Stomach smooth muscle (tissue), 2 donors: ENCODE data around the gene PNP.

Experiments
- H3K27ac ChIP-seq: one replicate; pipeline ENCODE4 v1.7.0; 2013; ENCODE audit warnings: mild to moderate bottlenecking, low read length, inconsistent platforms
- H3K27me3 ChIP-seq, 2 donors: one replicate each; pipeline ENCODE4 v1.7.0; 2013; ENCODE audit warnings: low read length in 2 of 2; ENCODE audit not compliant: insufficient read depth in 2 of 2, control insufficient read depth in 1 of 2
- H3K36me3 ChIP-seq, 2 donors: one replicate each; pipeline ENCODE4 v1.7.0; 2013; ENCODE audit warnings: low read length in 2 of 2; ENCODE audit not compliant: control insufficient read depth in 2 of 2, insufficient read depth in 2 of 2
- H3K4me1 ChIP-seq: one replicate; pipeline ENCODE4 v1.7.0; 2013; ENCODE audit warnings: low read length; ENCODE audit not compliant: control insufficient read depth, insufficient read depth
- H3K4me3 ChIP-seq, 2 donors: one replicate each; pipeline ENCODE4 v1.7.0; 2013; ENCODE audit warnings: low read length in 2 of 2
- H3K9ac ChIP-seq, 2 donors: one replicate each; pipeline ENCODE4 v1.7.0; 2013; ENCODE audit warnings: low read length in 2 of 2, mild to moderate bottlenecking in 1 of 2
- H3K9me3 ChIP-seq, 2 donors: one replicate each; pipeline ENCODE4 v1.7.0; 2013; ENCODE audit warnings: low read length in 2 of 2; ENCODE audit not compliant: control insufficient read depth in 2 of 2
- donor health status: healthy.
- donor health status: Pancreatic carcinoma.

The PNP gene

DNA sequence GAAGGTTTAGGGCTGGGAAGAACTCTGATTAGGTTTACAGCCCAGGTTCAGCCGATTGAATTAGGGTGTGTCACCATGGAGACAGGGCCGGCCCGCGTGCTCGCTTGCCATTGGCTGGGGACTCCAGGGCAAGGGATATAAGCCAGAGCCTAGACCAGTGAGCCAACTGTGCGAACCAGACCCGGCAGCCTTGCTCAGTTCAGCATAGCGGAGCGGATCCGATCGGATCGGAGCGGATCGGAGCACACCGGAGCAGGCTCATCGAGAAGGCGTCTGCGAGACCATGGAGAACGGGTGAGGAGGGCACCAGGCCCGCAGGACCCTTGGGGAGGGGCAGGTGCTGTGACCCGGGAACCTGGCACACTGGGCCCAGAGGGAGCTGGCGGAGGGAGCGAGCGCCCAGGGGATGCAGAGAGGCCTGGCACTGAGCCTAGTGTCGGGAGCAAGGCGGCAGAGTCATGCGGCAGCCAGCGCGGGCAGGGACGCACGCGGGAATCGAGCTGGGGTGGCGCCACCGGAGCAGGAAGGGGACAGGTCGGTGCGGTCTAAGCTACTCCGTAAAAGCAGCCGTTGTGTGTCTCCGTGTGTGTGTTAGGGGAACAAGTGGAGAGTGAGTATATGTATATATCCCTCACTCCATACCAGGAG, at the start of gene PNP:
TSS of gene PNP (plus strand) at position 165 of the 648 bp plus-strand sequence. CDS start at position 284, 119 bp downstream.
- Histone ChIP-seq H3K36me3 (no peaks in the 10 kb centered on the region), H3K4me3 (peak within 1 kb of the TSS; percentile 94 to 98), H3K27me3 (no peaks in the 10 kb centered on the region), H3K4me1 (peaks cover 19% of the 10 kb centered on the region), H3K27ac (peak within 1 kb of the TSS; percentile 85), H3K9ac (peak within 1 kb of the TSS; percentile 83 to 85), H3K9me3 (no peaks in the 10 kb centered on the region)

DNA sequence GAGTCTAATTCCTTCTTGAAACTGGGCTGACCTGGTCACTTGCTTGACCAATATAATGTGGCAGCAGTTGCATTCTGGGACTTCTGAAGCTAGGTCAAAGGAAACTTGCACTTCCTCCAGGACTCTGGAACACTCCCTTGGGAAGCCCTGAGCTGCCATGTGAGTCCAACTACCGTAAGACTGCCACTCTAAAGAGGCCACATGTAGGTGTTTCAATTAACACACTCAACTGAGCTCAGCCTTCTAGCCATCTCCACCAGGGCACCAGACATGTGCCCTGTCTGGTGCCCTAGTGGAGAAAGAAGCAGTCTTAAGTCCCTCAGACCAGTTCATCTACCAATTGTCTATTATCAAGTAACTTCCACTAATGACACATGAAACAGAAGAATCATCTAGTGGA, 49.8 kb upstream of the PNP start:
- Histone ChIP-seq H3K9ac (no peak overlapping the region), H3K27ac (no peak overlapping the region)

DNA sequence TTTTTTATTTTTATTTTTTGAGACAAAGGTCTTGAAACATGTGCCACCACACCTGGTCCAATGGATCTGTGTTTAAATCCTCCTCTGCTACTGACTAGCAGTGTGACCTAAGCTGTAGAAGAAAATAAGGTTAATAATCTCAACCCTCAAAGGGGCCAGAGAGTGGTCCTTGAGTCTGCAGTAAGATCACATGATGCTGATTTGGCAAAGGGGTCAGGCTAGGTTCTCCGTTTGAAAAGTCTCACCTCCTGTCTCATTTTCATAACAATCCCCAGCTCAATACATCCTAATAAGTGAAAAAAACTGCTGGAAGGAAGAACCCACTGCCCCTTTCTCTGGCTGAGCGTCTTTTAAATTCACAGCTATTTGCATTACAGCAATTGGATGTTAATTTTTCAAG, 47.9 kb upstream of the PNP start:
- Histone ChIP-seq H3K27ac (no peak overlapping the region), H3K4me3 (no peak overlapping the region), H3K4me1 (no peaks in the 10 kb centered on the region), H3K9ac (no peak overlapping the region), H3K9me3 (no peaks in the 10 kb centered on the region), H3K36me3 (no peaks in the 10 kb centered on the region), H3K27me3 (no peaks in the 10 kb centered on the region)

More for the DNA sequence above, 49.8 kb upstream of the PNP start:
- Histone ChIP-seq H3K27me3 (no peaks in the 10 kb centered on the region), H3K36me3 (no peaks in the 10 kb centered on the region), H3K9me3 (no peaks in the 10 kb centered on the region), H3K4me3 (no peak overlapping the region), H3K4me1 (peaks cover 3% of the 10 kb centered on the region)

DNA sequence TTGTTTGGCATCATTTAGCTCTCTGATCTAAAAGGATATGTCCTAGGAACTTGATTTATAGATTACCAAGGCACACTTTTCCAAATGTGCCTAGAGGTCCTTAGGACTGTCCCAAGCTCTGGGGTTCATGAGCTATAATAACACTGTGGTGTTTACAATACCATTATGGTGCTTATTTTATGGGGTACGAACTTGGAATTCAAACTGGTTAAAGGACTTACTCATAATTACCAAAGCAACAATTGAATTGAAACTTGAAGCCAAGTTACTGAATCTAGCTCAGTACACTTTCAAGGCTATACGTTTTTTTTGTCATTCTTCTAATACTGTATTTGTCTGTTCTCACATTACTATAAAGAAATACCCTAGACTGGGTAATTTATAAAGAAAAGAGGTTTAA, 46.3 kb upstream of the PNP start:
- H3K9ac ChIP-seq = no peak overlapping the region
- H3K4me1 ChIP-seq = no peaks in the 10 kb centered on the region
- H3K9me3 ChIP-seq = no peaks in the 10 kb centered on the region
- no peak overlapping the region for H3K4me3 ChIP-seq
- H3K27ac ChIP-seq = no peak overlapping the region
- no peaks in the 10 kb centered on the region for H3K36me3 ChIP-seq
- no peaks in the 10 kb centered on the region for H3K27me3 ChIP-seq

DNA sequence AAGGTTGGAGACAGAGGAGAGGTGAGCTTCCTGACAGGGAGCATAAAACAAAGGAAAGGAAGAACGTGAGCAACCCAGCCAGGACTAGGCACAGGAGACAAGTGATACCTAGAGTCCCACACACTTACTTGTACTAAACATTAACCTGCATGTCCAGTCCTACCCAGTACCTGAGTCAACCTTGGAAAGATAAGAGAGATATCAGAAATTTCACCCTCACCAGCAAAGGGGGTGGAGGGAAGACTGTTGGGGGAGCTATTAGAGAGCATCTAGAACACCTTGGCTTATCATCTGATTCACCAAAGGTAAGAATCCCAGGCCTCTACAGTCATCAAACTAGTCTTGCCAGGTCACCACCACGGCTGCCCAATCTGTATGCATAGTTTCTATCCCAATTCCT, 44.4 kb upstream of the PNP start:
- Histone ChIP-seq H3K27me3 (no peaks in the 10 kb centered on the region), H3K4me1 (no peaks in the 10 kb centered on the region), H3K9ac (no peak overlapping the region), H3K27ac (no peak overlapping the region), H3K36me3 (no peaks in the 10 kb centered on the region), H3K9me3 (no peaks in the 10 kb centered on the region), H3K4me3 (no peak overlapping the region)

DNA sequence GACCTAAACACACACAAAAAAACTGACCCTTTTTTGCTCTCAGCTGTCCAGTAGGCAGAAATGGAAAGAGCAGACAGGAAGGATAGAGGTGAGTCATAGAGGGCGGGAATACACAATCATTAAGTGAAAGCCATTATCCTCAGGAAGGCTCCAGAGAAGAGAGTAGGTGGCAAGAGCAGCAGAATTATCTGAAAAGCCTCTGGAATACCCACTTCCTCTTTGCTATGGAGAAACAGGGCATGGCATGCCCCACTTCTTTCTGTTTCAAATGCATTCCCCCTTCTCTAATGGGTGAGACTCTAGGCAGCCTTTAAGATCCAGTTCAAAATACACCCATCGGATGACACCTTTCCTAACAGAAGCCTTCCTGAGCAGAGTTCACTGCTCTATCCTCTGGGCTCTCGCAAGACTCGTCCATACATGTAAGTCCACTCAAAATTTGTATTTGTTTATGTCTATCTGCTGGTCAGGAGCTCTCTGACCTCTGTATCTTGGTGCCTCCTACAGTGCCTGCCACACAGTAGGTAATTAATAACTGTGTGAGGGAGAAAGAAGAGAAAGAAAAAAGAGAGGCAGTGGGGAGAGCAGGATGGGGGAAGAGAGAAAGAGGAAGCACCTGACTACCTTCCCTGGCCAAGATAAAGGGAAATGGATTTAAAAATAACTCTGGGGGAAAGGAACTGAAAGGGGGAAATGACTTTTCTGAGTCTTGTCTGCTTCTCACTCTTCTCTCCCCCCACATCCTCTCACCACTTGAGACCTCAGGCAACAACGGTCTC, 41.8 kb upstream of the PNP start:
- Histone ChIP-seq H3K9ac (no peak overlapping the region), H3K36me3 (no peaks in the 10 kb centered on the region), H3K4me1 (no peaks in the 10 kb centered on the region), H3K27ac (no peak overlapping the region), H3K4me3 (no peak overlapping the region), H3K27me3 (no peaks in the 10 kb centered on the region), H3K9me3 (no peaks in the 10 kb centered on the region)

DNA sequence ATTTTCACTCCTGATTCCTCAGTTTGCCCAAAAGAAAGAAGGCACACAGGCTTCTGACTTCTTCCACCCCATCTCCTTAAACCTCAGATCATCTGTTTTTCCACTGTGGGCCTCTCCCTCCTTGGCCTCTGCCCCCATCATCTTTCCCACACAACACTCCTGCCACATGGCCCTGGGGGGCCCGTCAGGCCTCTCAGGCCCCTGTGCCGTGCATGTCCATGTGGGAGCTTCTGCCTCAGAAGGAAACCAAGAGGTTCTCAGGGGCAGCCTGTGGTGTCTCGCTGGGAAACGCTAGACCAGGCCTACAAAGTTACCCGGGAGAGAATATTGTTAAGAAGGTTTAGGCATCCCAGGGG, 41.2 kb upstream of the PNP start:
- H3K36me3 ChIP-seq = no peaks in the 10 kb centered on the region
- H3K4me3 ChIP-seq = no peak overlapping the region
- no peak overlapping the region for H3K9ac ChIP-seq
- no peak overlapping the region for H3K27ac ChIP-seq
- no peaks in the 10 kb centered on the region for H3K9me3 ChIP-seq
- H3K4me1 ChIP-seq = no peaks in the 10 kb centered on the region
- H3K27me3 ChIP-seq = no peaks in the 10 kb centered on the region

DNA sequence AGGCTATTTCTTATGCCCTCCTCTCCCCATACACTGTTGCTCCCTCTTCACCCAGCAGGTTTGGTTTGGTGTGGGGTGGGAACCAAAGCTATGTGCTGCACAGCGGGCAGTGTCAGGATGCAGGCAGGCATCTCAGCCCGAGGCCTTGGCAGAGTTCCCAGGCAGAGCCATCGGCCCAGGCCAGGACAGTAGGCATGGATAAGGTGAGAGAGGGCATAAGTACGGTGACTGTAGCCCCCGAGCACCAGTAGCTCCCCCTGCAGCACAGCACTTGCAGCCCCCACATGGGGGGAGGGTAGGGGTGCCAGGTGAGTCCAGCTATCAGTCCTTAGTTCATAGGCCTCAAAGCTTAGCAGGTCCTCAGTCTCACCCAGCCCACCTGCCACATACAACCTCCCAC, 40.4 kb upstream of the PNP start:
- H3K4me3 ChIP-seq = no peak overlapping the region
- no peak overlapping the region for H3K9ac ChIP-seq
- H3K27me3 ChIP-seq = no peaks in the 10 kb centered on the region
- H3K36me3 ChIP-seq = no peaks in the 10 kb centered on the region
- no peak overlapping the region for H3K27ac ChIP-seq
- H3K9me3 ChIP-seq = no peaks in the 10 kb centered on the region
- no peaks in the 10 kb centered on the region for H3K4me1 ChIP-seq

DNA sequence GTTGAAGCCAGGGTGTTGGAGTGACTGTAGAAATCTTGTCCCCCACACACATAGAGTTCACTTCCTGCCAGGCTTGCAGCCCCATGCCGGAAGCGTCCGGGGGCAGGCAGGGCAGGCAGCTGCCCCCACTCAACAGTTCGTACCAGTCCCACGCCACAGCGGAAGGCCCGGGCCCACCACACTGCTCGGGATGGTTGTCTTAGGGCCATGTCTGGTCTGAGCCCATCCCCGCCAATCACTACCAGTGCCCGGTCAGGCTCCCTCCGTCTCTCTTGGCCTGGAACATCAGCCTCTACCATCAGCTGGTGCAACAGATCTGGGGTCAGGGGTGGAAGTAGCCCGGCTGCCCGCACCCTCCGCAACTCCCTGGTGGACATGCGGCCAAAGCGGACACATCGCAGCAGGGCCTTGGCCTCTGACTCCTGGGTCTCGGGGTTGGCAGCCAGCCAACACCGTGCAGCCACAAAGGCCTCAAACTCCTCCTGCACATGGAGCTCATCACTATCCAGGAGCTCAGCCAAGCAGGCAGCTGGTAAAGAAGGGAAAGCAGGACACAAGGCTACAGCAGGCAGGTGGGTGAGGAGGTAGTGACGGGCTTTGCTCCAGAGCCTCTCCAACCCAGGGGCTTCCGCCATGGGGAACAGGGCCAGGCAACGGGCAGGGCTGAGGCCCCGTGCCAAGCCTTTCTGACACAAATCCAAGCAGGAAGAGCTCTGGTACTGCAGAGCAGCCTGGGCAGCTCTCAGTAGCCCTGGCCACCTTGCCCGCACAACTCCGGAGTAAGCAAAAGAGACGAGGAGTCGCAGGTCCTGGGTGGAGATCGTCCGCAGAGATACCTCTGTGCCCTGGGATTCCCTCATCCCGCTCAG, 39.2 kb upstream of the PNP start:
- no peaks in the 10 kb centered on the region for H3K9me3 ChIP-seq
- peaks cover 0 to 2% of the 10 kb centered on the region in 2 donors for H3K27me3 ChIP-seq
- no peaks in the 10 kb centered on the region for H3K4me1 ChIP-seq
- H3K9ac ChIP-seq = no peak overlapping the region
- H3K27ac ChIP-seq = no peak overlapping the region
- H3K4me3 ChIP-seq = no peak overlapping the region
- no peaks in the 10 kb centered on the region for H3K36me3 ChIP-seq

DNA sequence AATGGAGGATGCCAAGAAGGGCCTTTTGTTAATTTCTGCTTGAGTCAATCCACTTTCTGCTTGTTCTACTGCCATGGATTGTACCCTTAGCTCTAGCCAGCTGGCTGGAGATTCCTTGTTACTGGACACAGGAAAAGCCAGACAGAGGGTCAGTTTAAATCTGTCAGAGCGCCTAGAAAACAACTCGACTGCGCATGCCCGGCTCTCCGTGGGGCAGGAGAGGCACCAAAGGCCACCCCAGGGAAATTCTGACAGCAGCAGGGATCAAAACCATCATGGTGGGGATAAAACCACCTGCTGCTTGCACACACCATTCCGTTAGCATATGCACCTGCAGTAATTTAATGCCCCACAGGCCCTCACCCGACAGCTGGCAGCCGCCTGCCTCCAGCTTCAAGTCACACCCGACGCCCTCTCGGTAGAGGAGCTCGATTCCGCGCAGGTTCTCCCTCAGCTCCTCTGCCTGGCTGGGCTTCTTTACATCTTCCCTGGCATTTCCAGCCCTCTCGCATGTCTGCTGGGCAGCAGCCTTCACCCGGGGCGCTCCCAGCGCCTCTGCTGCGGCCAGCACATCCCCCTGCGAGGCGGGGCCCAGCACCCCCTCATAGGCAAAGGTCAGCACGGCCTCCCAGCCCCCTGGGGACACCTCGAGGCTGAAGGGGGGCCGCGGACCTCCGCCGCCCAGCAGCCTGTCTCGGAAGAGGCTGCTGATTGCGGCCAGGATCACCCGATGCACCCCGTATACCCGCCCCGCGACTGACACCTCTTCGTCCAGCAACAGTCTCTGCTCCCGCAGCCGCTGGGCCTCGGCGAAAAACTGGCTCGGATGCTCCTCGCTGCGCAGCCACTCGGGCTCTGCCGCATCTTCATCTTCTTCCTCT, 34.3 kb upstream of the PNP start:
- Histone ChIP-seq H3K4me1 (peaks cover 3% of the 10 kb centered on the region), H3K27me3 (peaks cover 0 to 7% of the 10 kb centered on the region in 2 donors), H3K4me3 (peak overlapping the region; percentile 36 to 61), H3K9me3 (no peaks in the 10 kb centered on the region), H3K36me3 (no peaks in the 10 kb centered on the region), H3K9ac (peak overlapping the region; percentile 23 to 62), H3K27ac (no peak overlapping the region)
